ENCODE data around the gene NHS. TPM values are rescaled to one million over a fixed set of nuclear protein-coding genes. Genes with fewer than 3 reads are reported as not detected.
"Not testable (repeated sequence)": the region's sequence is repeated elsewhere in the genome, so short reads cannot be mapped to it uniquely, and the experiment has no call there.

The NHS gene
- total and polyA plus RNA-seq, 8 donors = 0.19 to 1.7 (median 0.54) TPM

DNA sequence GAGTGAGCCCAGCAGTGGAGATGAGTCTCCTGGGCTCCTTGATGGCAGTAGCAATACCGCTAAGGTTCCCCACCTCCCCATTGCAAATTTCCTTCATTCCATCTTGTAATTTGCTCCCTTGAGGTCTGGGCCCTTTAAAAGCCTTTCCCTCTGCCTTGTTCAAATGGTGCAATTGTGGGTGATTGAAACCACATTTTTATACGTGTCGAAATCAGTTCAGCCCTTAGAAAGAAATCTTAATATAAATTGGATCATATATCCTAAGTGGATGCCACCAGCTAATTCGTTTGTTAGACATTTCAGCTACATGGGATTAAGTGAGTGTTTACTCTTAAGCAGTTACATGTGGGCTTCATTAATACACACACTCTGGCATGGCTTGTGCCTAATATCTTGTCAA is 68.6 kb downstream of the NHS start:
- TF ChIP-seq, protein P1, sequence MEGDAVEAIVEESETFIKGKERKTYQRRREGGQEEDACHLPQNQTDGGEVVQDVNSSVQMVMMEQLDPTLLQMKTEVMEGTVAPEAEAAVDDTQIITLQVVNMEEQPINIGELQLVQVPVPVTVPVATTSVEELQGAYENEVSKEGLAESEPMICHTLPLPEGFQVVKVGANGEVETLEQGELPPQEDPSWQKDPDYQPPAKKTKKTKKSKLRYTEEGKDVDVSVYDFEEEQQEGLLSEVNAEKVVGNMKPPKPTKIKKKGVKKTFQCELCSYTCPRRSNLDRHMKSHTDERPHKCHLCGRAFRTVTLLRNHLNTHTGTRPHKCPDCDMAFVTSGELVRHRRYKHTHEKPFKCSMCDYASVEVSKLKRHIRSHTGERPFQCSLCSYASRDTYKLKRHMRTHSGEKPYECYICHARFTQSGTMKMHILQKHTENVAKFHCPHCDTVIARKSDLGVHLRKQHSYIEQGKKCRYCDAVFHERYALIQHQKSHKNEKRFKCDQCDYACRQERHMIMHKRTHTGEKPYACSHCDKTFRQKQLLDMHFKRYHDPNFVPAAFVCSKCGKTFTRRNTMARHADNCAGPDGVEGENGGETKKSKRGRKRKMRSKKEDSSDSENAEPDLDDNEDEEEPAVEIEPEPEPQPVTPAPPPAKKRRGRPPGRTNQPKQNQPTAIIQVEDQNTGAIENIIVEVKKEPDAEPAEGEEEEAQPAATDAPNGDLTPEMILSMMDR (IDR thresholded peaks at IDR 0.05) = no peak
- intact Hi-C loops (cut with DNase I) = no loop called here
- no peak for DNase-seq
- ATAC-seq = no peak
- Histone ChIP-seq H3K9me3 (no peaks in the 10 kb centered on the region), H3K4me1 (peaks cover 0 to 7% (median 0%) of the 10 kb centered on the region in 3 donors), H3K4me3 (no peak overlapping the region), H3K27ac (no peak overlapping the region), H3K27me3 (peaks cover 0 to 7% (median 0%) of the 10 kb centered on the region in 4 donors), H3K36me3 (no peaks in the 10 kb centered on the region)
- FAIRE-seq = no peak
- 74 to 81% methylated on average over 4 of the region's 4 CpGs for whole genome bisulfite sequencing, 2 donors

- not testable (repeated sequence) for FAIRE-seq, ATAC-seq
Measured at GRCh38 chrX:17446269-17446668, 71.3 kb downstream of the NHS start.

DNA sequence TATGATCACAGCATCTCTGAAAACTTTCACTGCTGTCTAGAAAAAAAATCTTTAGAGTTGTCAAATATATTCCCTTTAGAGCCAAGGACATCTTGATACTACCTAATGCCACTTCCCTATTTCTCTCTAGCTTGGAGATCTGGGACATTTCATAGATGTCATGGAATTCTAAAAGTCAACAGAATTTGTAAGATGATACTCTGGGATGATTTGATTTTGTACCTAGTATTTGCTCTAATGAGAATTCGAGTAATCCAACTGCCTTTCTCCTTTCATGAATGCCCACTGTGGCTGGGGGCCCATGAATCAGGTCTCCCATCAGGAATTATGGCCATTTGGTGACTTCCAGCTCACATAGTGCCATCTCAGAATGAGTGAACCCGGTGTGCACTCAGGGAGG is 73.2 kb downstream of the NHS start:
- DNase-seq (no peak), FAIRE-seq (no peak), ATAC-seq (no peak)
- TF ChIP-seq, protein P1 (IDR thresholded peaks at IDR 0.05) = no peak
- H3K27me3 ChIP-seq = peaks cover 0 to 7% (median 0%) of the 10 kb centered on the region in 4 donors
- intact Hi-C loops (cut with DNase I) = no loop called here
- no peak overlapping the region for H3K27ac ChIP-seq
- H3K9me3 ChIP-seq = no peaks in the 10 kb centered on the region
- 44 to 75% methylated on average over 2 of the region's 2 CpGs for WGBS, 2 donors
- H3K36me3 ChIP-seq = no peaks in the 10 kb centered on the region
- H3K4me3 ChIP-seq = no peak overlapping the region
- H3K4me1 ChIP-seq = peaks cover 0 to 7% (median 0%) of the 10 kb centered on the region in 3 donors

More at GRCh38 chrX:17446269-17446668, 71.3 kb downstream of the NHS start:
- intact Hi-C loops (cut with DNase I); H3K4me3 ChIP-seq; H3K27me3 ChIP-seq; H3K36me3 ChIP-seq; H3K9me3 ChIP-seq; H3K4me1 ChIP-seq; H3K27ac ChIP-seq; DNase-seq: not testable (repeated sequence)
- 77 to 93% methylated on average over 5 of the region's 5 CpGs for WGBS, 2 donors

GRCh38 chrX:17449866-17450265 is 74.9 kb downstream of the NHS start:
- H3K27ac ChIP-seq = no peak overlapping the region
- ATAC-seq (no peak), FAIRE-seq (no peak), DNase-seq (no peak)
- WGBS, 2 donors = 85 to 89% methylated on average over 2 of the region's 2 CpGs
- intact Hi-C loops (cut with DNase I) = no loop called here
- no peak overlapping the region for H3K4me3 ChIP-seq
- H3K9me3 ChIP-seq = no peaks in the 10 kb centered on the region
- H3K36me3 ChIP-seq = no peaks in the 10 kb centered on the region
- peaks cover 0 to 7% (median 0%) of the 10 kb centered on the region in 3 donors for H3K4me1 ChIP-seq
- TF ChIP-seq, protein P1 (IDR thresholded peaks at IDR 0.05) = no peak
- peaks cover 0 to 7% (median 3%) of the 10 kb centered on the region in 4 donors for H3K27me3 ChIP-seq

- no peak for DNase-seq
- Histone ChIP-seq H3K9me3 (no peaks in the 10 kb centered on the region), H3K27me3 (peaks cover 0 to 6% (median 0%) of the 10 kb centered on the region in 4 donors), H3K36me3 (no peaks in the 10 kb centered on the region), H3K27ac (no peak overlapping the region), H3K4me1 (no peaks in the 10 kb centered on the region), H3K4me3 (no peak overlapping the region)
- no peak for ATAC-seq
- TF ChIP-seq, protein P1 (IDR thresholded peaks at IDR 0.05) = no peak
- no peak for FAIRE-seq
- intact Hi-C loops (cut with DNase I) = no loop called here
Measured at GRCh38 chrX:17453788-17454187, 78.8 kb downstream of the NHS start.

Data from pancreas (tissue), 10 donors.